Measurements from ENCODE around the gene LARGE1.
A peak's percentile ranks its signal among the peaks of the same experiment; 100 is the strongest.

Gene LARGE1

GRCh38 chr22:33851240-33851639, 69.0 kb downstream of the LARGE1 start:
- DNase-seq, result no peak

GRCh38 chr22:33850724-33851123, 69.6 kb downstream of the LARGE1 start:
- DNase-seq, result no peak

GRCh38 chr22:33850193-33850592, 70.1 kb downstream of the LARGE1 start:
- DNase-seq, result no peak

GRCh38 chr22:33848251-33848650, 72.0 kb downstream of the LARGE1 start:
- DNase-seq, result no peak

GRCh38 chr22:33844273-33844672, 76.0 kb downstream of the LARGE1 start:
- no peak for DNase-seq

GRCh38 chr22:33842421-33843094, 77.7 kb downstream of the LARGE1 start:
- no peak for DNase-seq

GRCh38 chr22:33842006-33842354, 78.3 kb downstream of the LARGE1 start:
- DNase-seq, result no peak

GRCh38 chr22:33841281-33842005, 78.8 kb downstream of the LARGE1 start:
- DNase-seq, result no peak

- DNase-seq, result no peak
Measured at GRCh38 chr22:33838644-33839043, 81.6 kb downstream of the LARGE1 start.

- no peak for DNase-seq
Measured at GRCh38 chr22:33837826-33838225, 82.5 kb downstream of the LARGE1 start.

- no peak for DNase-seq
Measured at GRCh38 chr22:33835265-33835664, 85.0 kb downstream of the LARGE1 start.

GRCh38 chr22:33832558-33833151, 87.6 kb downstream of the LARGE1 start:
- no peak for DNase-seq

- no peak for DNase-seq
Measured at GRCh38 chr22:33831651-33832050, 88.6 kb downstream of the LARGE1 start.

GRCh38 chr22:33831207-33831606, 89.1 kb downstream of the LARGE1 start:
- no peak for DNase-seq

- DNase-seq, result no peak
Measured at GRCh38 chr22:33829546-33830280, 90.6 kb downstream of the LARGE1 start.

GRCh38 chr22:33828302-33828701, 92.0 kb downstream of the LARGE1 start:
- DNase-seq, result no peak

GRCh38 chr22:33825761-33826160, 94.5 kb downstream of the LARGE1 start:
- DNase-seq, result no peak

GRCh38 chr22:33823552-33823951, 96.7 kb downstream of the LARGE1 start:
- DNase-seq, result no peak

GRCh38 chr22:33821290-33821689, 99.0 kb downstream of the LARGE1 start:
- DNase-seq, result no peak

GRCh38 chr22:33819743-33820142, 100.5 kb downstream of the LARGE1 start:
- no peak for DNase-seq

GRCh38 chr22:33817512-33818127, 102.7 kb downstream of the LARGE1 start:
- DNase-seq, result no peak

- no peak for DNase-seq
Measured at GRCh38 chr22:33812360-33812977, 107.8 kb downstream of the LARGE1 start.

- DNase-seq, result peak; percentile 92
Measured at GRCh38 chr22:33811686-33812085, 108.6 kb downstream of the LARGE1 start.

Measured in femur (tissue), 1 donor.